ENCODE data around the gene RNF223. TPM values are rescaled to one million over a fixed set of nuclear protein-coding genes. Genes with fewer than 3 reads are reported as not detected.
"Not testable (repeated sequence)": the region's sequence is repeated elsewhere in the genome, so short reads cannot be mapped to it uniquely, and the experiment has no call there.

Gene RNF223
- total RNA-seq, 1 donor from 2014 or later: 0.05 TPM

DNA sequence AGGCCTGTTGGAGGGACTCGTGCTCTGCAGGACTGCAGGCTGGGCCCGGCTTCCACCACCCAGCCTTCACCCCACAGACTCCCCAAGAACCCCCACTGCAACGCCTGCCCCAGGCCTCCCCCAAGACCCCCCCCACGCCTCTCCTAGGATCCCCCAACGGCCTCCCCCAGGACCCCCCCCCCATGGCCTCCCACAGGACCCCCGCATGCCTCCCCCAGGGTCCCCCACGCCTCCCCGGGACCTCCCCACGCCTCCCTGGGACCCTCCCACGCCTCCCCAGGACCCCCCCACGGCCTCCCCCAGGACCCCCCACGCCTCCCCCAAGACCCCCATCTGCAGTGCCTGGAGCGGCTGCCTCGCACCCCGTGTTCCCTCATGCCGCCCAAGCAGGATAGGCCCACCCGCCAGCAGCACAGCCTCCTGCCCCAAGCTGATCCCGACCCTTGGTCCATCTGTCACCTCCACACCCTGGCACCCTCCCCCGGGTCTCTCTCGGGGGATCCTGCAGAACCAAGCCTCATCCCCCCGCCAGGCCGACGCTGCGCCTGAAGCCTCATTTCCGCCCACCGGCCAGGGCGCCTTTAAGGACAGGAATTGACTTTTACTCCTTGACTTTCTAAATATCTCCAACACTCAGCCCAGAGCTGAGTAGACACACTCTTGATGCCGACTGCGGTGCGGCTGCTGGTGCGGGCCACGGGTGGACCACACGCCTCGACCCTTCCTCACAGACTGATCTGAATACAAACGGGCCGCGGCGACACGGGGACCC is 14.1 kb upstream of the RNF223 start:
- no peak for DNase-seq (ENCODE audit: low read depth)

DNA sequence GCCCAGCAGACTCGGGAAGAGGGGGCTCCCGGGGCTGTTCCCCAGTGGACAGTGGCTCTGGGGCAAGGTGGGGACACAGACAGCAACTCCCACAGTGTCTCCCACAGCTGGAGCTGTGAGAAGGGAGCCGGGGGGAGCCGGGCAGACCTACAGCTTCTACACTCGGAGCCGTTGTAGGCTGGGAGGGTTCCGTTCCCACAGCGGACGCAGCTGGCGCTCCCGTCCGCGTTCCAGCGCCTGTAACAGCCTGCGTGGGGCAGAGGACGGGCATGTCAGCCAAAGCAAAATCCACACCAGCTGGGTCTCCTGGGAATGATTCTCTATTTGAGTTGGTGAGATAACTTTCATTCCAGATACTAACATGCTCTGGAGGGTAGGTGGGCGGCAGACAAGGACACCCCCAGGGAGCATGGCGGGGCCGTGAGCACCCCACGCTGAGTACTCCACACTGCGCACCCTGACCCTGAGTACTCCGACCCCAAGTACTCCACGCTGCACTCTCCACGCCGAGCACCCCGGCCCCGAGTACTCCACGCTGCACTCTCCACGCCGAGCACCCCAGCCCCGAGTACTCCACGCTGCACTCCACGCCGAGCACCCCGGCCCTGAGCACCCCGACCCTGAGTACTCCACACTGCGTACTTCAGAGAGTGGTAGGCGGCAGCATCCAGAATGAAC is 13.4 kb upstream of the RNF223 start:
- no peak for DNase-seq (ENCODE audit: low read depth)

DNA sequence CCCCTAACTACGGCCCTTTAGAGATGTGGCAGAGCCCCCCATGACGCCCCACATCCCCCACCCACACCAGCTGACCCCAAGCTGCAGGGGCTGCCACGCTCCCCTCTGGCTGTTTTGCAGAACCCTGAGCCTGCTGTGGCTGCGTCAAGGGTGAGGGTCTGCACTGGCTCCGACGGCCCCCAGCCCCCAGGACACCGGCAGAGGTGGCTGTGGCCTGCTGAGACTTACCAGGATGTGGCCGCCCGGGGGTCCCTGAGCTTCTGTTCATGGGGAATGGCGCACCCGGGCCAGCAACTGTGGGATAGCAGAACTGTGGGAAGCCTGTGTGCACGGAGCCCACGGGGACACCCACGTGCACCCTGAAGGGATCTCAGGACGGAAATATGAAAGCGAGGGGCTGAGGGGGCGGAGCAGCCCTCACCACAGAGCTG is 12.8 kb upstream of the RNF223 start:
- no peak for DNase-seq (ENCODE audit: low read depth)

- DNase-seq (ENCODE audit: low read depth): no peak
Observed at GRCh38 chr1:1085911-1086841, 12.1 kb upstream of the RNF223 start.

GRCh38 chr1:1085171-1085841 is 11.2 kb upstream of the RNF223 start:
- no peak for DNase-seq (ENCODE audit: low read depth)

GRCh38 chr1:1084372-1085170 is 10.5 kb upstream of the RNF223 start:
- no peak for DNase-seq (ENCODE audit: low read depth)

DNA sequence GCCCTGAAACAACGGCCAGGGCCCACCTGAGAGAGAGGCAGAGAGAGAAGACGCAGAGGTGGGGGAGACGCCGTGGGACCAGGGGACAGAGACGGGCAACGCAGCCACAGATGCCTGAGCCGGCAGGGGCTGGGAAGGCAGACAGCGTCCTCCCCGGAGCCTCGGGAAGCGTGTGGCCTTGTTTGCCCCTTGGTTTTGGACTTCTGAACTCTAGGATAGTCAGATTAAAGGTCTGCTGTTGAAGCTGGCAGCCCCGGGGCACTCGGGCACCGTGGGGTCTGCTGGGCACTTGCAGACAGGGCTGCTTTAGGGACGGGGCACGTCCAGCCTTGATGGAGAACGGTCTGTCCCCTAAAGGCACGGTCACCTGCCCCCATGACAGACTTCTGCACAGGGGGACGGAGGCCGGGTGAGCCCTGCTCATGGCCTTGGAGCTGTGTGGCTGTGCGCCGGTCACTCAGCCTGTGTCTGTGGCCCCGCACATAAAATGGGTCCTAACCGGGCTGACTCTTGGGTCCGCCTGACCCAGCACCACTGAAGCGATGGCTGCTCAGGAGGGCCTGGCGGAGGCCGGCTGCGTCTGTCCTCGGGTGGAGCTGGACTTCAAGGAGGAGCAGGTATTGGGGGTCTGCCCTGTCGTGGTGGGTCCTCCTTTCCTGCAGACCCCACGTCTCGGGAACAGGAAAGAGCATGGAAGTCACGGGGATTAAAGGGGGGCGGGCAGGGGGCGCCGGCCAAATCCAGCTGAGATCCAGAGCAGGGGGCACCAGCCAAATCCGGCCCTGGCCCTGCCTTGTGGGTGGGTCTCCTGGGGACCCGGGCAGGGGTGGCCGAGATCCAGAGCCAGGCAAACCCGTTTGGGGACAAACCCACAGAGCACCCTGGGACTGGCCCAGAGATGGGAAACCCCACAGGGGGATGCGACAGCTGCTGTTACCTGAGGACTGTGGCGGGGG is 9.6 kb upstream of the RNF223 start:
- no peak for DNase-seq (ENCODE audit: low read depth)

- no peak for DNase-seq (ENCODE audit: low read depth)
Observed at GRCh38 chr1:1082776-1083415, 8.8 kb upstream of the RNF223 start.

- DNase-seq (ENCODE audit: low read depth): no peak
Observed at GRCh38 chr1:1082239-1082775, 8.2 kb upstream of the RNF223 start.

DNA sequence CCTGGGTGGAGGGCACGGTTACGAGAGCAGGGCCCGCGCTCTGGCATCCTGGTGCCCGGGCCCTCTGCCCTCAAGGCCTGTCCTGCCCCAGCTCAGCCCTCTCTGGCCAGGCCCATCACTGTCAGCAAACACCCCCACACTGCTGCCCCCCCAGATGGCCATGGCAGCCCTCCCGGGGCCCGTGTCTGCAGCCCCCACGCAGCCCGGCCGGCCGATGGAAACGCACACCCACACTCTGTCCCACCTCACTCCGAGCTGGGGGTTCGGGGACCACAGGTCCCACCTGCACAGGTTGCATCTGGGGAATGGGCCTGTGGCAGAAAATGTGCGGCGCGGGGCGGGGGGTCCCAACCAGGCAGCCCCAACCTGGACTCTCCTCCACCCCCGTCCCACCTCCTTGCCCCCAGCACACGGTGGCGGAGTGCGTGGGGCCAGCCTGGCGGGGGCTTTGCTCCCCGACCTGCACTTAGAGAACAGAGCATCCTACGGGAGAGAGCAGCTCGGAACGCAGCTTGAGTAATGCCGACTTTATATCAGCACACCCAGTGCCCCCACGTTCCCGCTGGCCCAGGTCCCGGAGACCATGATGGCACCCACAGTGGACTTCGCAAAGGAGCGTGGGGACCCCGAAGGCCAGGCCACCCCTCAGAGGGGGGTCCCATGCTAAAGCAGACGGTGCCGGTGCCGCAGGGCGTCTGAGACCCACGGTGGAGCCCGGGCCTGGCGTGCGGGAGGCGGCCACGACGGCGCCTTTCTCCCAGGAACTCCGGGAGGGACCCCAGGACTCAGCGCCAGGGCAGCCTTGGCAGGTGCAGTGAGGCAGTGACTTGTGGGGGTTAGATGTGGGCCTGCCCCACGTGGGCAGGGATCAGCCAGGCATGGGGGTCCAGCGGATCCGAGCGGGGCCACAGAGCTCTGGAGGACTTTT is 7.5 kb upstream of the RNF223 start:
- DNase-seq (ENCODE audit: low read depth): no peak

- DNase-seq (ENCODE audit: low read depth): no peak
Observed at GRCh38 chr1:1080951-1081310, 6.8 kb upstream of the RNF223 start.

DNA sequence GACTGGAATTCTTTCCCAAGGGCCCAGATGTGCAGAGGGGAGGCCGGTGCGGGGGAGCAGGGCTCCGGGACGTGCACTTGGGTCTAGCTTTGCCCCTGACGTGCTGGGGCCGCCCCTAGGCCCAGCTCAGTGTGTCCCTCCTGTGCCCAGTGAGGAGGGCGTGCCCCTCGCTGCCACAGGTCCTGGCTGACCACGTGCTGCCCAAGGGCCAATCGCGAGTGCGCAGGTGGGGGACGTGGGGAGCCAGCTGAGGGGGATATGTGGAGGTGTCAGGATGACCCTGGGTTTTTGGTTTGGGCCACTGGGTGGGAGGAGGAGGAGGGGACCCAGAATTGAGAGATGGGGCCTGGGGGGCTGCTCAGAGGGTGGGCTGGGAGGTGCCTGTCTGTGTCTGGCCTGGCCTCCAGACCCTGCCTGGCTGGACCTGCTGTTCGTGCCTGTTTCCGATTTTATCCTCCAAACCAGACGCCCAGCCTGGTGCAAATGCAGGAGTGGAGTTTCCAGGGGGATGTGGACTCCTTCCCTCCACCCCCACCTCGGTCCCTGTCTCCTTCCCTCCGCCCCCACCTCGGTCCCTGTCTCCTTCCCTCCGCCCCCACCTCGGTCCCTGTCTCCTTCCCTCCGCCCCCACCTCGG is 6.1 kb upstream of the RNF223 start:
- peak; percentile 55 for DNase-seq (ENCODE audit: low read depth)

DNA sequence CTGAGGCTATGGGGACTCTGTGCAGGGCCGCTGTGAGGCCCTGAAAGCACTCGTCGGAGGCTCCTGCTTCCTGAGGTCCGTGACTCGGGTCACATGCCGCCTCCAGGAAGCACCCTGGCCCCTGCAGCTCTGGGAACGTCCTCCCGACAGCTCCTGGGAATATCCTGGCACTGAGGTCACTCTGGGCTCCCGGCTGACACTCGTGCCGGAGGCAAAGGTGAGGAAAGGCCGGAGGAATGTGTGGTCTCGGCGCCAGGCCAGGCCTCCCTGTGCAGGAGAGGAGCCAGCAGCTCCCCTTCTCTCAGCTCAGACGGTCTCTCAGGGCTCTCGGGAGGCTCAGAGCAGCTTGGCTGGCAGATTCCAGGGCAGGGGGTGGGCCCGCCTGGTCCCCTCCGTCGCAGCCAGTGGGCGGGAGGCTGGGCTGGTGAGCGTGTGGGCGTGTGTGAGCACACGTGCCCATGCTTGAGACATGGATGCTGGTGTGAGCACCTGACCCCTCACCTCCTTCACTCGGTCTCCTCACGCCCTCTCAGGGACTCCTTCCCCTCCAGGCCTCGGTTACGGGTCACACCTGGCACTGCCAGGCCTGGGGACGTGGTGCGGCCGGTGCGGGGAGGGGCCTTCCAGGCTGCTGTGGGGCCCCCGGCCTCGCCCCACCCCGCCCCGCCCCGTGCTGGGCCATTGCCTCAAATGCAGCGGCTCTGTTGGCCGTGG is 5.5 kb upstream of the RNF223 start:
- peak; percentile 79 for DNase-seq (ENCODE audit: low read depth)

- not testable (repeated sequence) for DNase-seq (ENCODE audit: low read depth)
Observed at GRCh38 chr1:1077396-1077795, 3.3 kb upstream of the RNF223 start.

- DNase-seq (ENCODE audit: low read depth): no peak
Observed at GRCh38 chr1:1075148-1075935, 1.2 kb upstream of the RNF223 start.
